D341Med (cell line): Measurements from ENCODE around the gene SPSB2.
"Not testable (repeated sequence)": the region's sequence is repeated elsewhere in the genome, so short reads cannot be mapped to it uniquely, and the experiment has no call there.

Experiments used
- DNase-seq: peaks from one replicate; pipeline ENCODE4 v3.0.0; 2012; ENCODE audit warnings: low spot score

SPSB2 gene

GRCh38 chr12:6871052-6871957, 1.8 kb downstream of the SPSB2 start:
- DNase-seq, result no peak

DNA sequence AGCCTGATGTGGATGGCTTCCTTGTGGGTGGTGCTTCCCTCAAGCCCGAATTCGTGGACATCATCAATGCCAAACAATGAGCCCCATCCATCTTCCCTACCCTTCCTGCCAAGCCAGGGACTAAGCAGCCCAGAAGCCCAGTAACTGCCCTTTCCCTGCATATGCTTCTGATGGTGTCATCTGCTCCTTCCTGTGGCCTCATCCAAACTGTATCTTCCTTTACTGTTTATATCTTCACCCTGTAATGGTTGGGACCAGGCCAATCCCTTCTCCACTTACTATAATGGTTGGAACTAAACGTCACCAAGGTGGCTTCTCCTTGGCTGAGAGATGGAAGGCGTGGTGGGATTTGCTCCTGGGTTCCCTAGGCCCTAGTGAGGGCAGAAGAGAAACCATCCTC, 2.8 kb downstream of the SPSB2 start:
- not testable (repeated sequence) for DNase-seq

- DNase-seq, result peak; percentile 69
Observed at GRCh38 chr12:6869049-6870021, 3.8 kb downstream of the SPSB2 start.

DNA sequence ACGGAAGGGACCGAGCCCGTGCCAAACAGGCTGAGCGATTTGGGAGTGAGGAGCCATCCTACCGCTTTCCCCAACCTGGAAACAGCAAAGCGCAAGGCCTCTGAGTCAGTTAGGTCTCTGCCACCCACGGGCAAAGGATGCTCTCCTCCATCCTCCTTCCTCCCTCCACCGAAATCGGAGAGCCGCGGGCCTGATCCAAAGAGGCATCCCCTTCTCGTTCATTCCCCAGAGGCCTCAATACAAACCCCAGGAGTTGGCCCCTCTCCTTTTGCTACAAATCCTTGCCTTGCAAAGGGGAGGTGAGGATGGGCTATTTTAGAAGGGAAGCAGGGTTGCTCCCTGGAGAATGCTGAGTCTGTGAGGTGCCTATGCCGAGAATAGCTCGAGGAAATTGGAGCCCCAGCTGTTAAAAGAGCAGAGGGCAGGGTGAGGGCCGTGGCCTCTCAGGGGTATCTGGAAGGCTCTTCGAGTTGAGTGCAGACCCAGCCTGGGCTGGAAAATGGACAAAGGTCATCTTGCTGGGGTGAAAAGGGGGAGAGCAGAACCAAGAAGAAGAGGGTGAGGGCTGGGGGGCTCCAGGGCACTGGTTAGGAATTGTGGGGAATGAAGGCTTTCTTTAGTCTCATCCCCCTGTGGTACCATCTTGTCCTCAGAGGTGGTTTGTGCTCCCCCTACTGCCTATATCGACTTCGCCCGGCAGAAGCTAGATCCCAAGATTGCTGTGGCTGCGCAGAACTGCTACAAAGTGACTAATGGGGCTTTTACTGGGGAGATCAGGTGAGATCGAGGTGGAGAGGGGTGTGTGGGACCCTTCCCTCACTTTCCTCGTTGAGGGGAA, 4.7 kb downstream of the SPSB2 start:
- no peak for DNase-seq

- peak; percentile 98 for DNase-seq
Observed at GRCh38 chr12:6867413-6868210, 5.5 kb downstream of the SPSB2 start, which contains the start of gene TPI1. TSS of gene TPI1 (plus strand) at chr12:6867531. CDS start at chr12:6867567, 36 bp downstream.

- DNase-seq, result no peak
Observed at GRCh38 chr12:6866920-6867412, 6.1 kb downstream of the SPSB2 start.

- no peak for DNase-seq
Observed at GRCh38 chr12:6866163-6866919, 6.8 kb downstream of the SPSB2 start.

DNA sequence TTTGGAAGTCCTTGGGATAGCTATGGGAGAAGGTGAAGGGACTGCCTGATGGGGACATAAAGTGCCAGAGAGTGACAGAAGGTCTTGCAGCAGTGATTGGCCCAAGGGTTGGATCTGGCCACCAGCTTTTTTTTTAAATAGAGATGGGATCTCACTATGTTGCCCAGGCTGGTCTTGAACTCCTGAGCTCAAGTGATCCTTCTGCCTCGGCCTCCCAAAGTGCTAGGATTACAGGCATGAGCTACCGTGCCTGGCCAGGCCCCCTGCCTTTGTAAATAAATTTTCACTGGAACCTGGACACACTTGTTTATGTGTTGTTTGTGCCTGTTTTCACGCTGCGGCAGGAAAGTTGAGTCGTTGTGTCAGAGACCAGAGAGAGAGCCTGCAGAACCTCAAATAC, 7.8 kb downstream of the SPSB2 start:
- not testable (repeated sequence) for DNase-seq

DNA sequence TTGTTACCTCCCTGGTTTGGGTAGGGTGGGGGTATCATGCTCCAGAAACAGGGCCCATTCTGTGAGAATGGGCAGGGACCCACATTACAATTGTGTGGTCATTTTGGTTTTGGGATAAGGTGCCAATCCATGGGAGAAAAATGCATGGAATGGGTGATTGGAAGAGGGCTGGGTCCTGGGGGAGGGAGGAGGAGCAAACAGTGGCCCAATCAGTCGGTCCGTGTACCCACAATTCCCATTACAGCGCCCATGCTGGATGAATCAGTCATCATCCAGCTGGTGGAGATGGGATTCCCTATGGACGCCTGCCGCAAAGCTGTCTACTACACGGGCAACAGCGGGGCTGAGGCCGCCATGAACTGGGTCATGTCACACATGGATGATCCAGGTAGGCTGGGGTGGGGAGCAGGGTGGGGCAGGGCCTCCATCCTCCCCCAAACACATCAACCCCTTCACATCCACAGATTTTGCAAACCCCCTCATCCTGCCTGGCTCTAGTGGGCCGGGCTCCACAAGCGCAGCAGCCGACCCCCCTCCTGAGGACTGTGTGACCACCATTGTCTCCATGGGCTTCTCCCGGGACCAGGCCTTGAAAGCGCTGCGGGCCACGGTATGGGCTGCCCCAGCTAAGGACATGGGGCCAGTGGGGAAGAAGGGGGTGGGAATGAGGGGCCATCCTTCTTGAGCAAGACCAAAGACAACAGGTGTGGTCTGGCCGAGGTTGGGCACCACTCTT, 9.3 kb downstream of the SPSB2 start:
- DNase-seq, result peak; percentile 10

- DNase-seq, result no peak
Observed at GRCh38 chr12:6863033-6863432, 10.1 kb downstream of the SPSB2 start.

- no peak for DNase-seq
Observed at GRCh38 chr12:6861391-6861790, 11.7 kb downstream of the SPSB2 start.

DNA sequence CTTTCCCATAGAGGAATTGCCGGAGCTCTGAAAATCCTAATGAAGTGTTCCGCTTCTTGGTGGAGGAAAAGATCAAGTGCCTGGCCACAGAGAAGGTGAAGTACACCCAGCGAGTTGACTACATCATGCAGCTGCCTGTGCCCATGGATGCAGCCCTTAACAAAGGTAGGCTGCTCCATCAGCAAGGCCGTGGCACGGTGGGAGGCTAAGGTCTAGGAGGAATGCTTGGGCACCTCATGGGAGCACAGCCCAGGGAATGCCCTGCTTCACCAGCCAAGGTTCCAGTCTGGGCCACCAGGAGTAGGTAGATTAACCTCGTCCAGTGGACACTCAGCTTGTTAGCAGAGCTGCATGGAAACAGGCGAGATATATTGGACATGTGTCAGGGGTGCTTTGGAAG, 12.2 kb downstream of the SPSB2 start:
- DNase-seq, result no peak

DNA sequence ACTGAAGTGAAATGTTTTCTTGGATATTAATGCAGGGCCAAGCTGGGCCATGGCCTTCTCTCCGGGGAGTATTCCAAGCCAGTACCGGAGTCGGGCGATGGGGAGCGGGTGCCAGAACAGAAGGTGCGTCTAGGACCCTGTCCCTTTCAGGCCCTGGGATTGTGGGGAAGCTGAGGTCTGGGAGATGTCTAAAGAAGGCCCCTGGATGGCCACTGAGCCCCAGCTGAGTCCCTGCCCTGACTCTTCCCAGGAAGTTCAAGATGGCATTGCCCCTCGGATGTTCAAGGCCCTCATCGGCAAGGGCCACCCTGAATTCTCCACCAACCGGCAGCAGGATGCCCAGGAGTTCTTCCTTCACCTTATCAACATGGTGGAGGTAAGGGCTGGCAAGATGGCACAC, 13.0 kb downstream of the SPSB2 start:
- no peak for DNase-seq

DNA sequence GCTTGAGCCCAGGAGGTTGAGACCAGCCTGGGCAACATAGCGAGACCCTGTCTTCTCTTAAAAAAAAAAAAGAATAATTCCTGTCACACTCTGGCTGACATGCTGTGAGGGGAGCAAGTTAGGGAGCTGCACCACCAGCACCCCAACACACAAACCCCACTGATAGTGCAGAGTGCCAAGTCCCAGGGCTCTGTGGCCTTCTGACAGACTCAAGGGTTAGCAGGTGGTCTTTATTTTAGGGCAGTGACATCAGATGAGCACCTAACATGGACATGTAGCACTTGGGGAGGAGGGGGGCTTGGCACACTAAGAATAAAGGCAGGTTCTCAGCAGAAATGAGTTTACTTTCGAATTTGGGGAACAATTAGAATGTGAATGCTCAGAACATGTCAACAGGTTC, 14.3 kb downstream of the SPSB2 start:
- no peak for DNase-seq

DNA sequence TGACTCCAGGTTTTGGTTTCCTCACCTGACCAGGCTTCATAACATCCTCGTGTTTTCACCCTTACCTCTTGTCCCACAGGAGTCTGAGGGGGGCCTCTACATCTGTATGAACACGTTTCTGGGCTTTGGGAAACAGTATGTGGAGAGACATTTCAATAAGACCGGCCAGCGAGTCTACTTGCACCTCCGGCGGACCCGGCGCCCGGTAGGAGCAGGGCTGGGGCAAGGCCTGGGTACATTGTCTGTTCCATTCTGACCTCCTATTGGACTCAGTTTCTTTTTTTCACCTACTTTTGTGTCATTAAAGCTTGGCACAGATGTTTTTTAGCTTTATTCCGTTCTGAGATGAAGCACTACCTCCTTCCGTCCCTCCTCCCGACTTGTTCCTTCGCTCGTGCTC, 17.8 kb downstream of the SPSB2 start:
- DNase-seq, result no peak

DNA sequence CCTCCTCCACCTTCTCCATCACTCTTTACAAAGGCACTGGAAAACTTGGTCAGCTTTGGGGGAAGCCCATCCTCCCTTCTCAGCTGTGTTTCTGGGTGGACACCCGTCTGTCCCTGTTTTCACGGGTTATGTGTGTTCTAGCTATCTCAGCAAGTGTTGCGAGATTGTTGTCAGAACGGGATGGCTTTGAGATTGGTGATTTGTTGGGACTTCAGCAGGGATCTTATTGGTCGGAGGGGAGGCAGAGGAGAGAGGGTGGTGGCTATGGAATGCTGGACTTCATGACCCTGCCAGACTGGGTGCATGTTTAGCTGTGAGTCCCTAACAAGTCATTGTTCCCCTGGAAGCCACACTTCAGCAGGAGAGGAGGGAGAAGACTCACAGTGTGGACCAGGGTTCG, 19.1 kb downstream of the SPSB2 start:
- no peak for DNase-seq

DNA sequence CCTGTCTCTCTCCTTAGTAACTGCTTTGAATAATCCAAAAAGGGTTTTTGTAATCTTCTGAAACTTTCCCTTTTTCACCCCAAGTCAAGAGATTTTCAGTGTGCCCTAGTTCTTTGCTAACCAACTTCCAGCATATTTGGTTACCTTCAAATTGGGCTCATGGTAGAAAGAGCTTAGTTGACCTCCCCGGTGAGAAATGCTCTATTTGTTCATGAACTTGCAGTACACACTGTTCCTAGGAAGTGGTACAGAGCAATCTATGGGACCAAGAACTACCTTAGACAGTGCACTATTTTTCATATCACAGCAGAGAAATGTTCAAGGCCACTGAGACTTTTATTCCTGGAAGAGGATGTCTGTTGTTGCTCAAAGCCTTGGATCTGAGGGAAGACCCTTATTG, 19.5 kb downstream of the SPSB2 start:
- DNase-seq, result no peak

DNA sequence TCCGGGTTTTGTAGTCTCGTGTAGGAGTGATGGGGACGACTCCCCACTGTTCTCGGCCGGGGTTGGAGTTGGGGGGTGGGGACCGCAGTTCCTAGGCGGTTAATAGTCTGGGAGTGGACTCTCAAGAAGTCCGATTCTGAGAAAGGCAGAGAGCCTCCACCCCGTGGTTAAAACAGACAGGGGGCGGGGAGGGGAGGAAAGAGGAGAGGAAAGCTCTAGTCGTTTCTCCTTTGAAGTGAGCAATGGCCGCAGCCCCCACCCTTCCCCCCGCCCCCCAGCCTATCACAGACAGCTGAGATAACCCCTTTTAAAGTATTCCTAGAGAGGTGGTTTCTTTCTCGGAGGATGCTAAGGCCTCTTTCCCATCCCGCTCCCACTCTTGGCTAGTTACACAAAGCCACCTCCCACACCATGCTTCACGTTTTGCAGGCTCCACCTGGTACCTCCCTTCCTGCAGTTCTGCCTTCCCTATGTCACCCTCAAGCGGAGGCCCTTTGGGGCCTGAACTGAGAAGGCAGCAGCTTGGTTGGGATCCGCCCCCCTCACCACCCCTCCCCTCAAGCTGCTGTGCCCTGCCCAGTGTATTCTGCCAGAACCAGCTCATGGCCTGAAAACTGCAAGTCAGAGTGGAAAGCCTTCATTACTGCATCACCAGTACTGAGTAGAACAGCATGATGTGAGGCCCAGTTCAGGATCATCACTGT, 20.3 kb downstream of the SPSB2 start:
- peak; percentile 79 for DNase-seq
